Ramos (cell line): Measurements from ENCODE around the gene AMHR2.
"Not testable (repeated sequence)": the region's sequence is repeated elsewhere in the genome, so short reads cannot be mapped to it uniquely, and the experiment has no call there.

Experiments used
- in situ Hi-C: fragments of 300-500 bp; cut with MboI; formaldehyde crosslinking; loops from one replicate; pipeline ENCODE4 v1.14.3; 2022; ENCODE audit warnings: low sequenced_read_pairs; ENCODE audit not compliant: unreplicated experiment

AMHR2 gene

DNA sequence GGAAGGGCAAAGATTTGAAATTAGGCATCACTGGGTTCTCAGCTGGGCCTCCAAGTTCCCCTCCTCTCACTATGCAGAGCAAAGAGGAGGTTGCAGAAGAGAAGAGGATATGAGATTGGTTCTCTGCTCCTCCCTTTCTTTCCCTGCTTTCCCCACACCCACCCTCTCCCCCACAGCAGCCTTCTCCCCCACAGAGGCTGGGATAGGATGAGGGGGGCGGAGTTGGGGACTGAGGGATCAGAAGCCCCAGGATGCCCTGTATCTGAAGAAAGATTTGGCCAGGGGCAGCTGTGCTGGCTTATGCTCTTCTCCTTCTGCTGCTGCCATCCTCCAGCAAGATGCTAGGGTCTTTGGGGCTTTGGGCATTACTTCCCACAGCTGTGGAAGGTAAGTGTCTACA is at the start of gene AMHR2:
Gene AMHR2, plus strand, starts transcription at position 259 of the 400 bp plus-strand sequence. Its CDS starts 80 bp downstream, at position 339.
- in situ Hi-C loops: no loop called here

DNA sequence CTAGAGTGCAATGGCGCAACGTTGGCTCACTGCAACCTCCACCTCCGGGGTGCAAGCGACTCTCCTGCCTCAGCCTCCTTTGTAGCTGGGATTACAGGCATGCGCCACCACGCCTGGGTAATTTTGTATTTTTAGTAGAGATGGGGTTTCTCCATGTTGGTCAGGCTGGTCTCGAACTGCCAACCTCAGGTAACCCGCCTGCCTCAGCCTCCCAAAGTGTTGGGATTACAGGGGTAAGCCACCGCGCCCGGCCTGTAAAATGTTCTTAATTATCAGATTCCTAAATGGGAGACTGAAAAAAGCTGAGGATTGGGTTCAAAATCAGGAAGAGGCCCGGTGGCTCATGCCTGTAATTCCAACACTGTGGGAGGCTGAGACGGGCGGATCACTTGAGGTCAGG is 49.4 kb upstream of the AMHR2 start:
- in situ Hi-C loops: not testable (repeated sequence)

DNA sequence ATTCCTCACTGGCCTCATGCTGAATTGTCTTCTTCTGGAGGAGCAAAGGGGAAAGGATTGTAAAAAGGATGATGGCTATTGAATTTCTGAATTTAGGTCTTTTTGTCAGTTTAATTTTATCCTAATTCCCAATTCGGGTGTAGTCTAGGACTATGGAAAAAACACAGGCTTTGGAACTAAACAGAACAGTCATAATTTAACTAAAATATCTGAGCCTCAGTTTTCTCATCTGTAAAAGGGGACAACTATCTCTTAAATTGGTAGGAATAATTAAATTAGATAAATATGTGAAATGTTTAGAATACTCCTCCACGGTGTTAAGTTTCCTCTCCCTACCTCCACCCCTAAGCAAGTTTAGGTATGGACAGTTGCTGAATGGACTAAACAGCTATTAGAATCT is 46.9 kb upstream of the AMHR2 start:
- in situ Hi-C loops: no loop called here

DNA sequence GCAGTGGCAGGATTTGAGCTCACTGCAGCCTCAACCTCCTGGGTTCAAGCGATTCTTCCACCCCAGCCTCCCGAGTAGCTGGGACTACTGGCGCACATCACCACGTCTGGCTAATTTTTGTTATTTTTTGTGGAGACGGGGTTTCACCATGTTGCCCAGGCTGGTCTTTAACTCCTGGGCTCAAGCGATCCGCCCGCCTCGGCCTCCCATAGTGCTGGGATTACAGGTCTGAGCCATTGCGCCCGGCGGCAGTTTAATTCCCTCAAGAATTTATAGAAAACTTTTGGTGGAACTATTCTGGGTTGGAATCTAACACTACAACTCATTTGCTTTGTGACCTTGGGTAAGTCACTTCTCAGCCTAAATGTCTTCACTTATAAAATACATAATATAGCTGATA is 45.4 kb upstream of the AMHR2 start:
- in situ Hi-C loops: no loop called here

DNA sequence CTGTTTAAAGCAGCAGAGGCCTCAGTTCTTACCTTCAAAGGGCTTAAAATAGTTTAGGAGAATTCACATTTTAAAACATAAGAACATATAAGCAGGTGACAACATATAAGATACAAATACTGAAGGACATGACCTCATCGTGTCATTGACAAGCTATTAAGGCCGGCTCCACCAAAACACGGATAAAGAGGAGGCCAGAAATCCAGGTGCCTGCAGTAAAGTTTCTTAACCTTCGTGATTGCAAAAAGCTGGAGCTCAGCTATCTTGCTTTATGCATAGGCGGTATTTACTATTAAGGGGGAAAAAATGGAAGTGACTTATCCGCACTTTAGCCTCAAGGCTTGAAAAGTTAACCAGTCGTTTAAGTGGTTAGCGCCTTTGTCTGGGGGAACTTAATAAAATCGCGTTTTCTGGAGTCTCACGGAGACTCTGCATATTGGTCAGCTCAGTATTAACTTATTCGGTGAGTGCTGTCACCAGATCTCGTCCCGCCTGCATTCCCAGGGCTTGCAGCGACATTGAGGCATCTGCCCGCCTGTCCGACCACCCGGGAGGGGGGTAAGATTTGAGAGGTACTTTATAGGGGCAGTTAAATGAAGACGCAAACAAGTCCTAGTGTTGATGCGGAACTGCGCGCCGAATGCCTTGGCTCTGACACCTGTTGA is 44.8 kb upstream of the AMHR2 start:
- in situ Hi-C loops: no loop called here

DNA sequence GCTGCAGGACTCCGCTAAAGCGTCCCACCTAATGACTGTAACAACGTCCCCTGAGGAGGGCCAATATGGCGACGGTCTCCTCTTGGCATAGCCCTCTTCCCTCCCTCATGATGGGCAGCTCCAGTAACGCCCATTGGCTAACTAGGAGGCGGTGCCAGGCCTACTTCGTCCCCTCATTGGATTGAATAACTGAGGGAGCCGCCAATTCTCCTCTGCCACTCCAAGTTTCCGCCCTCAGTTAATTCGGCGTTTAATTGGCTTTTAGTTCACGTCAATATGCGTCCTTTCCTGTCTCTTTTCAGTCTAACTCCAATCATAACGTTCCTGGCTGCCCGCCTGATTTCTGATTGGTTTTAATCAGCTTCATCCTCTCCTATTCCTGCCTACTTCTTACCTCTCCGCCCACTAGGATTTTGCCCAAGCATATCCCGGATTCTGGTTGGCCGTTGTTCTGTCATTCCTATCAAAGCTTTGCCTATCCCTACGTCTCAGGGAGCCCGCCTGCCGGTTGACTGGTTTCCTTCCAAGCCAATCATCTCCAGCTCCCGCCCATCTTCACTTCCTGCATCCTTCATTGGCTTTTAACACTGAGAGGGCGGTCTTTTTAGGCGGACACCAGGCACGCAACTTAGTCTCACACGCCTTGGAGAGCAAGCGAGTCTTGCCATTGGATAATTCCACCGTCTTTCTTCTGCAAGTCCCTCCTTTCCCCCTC is 44.1 kb upstream of the AMHR2 start:
- in situ Hi-C loops: no loop called here

DNA sequence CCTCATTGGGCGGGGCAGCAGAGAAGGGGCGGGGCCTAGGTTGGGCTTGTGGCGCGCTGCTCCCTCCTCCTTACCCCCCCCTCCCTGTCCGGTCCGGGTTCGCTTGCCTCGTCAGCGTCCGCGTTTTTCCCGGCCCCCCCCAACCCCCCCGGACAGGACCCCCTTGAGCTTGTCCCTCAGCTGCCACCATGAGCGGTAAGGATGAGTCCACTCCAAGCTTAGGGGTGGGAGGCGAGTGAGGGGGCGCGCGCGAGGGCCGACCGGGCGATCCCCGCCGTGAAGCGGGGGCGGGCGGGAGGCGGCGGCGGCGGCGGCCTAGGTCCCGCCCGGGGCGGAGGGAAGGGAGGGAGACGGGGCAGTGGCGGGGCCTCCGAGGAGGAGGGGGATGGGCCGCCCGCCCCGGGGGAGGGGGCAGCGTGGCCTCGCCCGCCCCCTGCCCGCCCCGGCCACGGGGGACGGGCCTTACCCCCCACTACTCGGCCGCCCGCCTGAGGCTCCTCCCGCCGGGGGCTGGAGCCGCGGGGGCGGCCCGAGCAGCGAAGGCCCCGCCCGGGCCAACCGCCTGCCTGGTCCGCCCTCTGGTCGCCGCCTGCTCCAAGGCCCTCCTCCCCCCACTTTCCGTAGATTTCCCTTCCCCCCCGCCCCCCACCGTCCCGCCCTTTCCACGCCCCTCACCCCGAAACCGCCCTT is 43.4 kb upstream of the AMHR2 start, which contains the start of gene SP1:
Gene SP1, plus strand, starts transcription at position 73 of the 690 bp plus-strand sequence. Its CDS starts 116 bp downstream, at position 189.
- in situ Hi-C loops: no loop called here

DNA sequence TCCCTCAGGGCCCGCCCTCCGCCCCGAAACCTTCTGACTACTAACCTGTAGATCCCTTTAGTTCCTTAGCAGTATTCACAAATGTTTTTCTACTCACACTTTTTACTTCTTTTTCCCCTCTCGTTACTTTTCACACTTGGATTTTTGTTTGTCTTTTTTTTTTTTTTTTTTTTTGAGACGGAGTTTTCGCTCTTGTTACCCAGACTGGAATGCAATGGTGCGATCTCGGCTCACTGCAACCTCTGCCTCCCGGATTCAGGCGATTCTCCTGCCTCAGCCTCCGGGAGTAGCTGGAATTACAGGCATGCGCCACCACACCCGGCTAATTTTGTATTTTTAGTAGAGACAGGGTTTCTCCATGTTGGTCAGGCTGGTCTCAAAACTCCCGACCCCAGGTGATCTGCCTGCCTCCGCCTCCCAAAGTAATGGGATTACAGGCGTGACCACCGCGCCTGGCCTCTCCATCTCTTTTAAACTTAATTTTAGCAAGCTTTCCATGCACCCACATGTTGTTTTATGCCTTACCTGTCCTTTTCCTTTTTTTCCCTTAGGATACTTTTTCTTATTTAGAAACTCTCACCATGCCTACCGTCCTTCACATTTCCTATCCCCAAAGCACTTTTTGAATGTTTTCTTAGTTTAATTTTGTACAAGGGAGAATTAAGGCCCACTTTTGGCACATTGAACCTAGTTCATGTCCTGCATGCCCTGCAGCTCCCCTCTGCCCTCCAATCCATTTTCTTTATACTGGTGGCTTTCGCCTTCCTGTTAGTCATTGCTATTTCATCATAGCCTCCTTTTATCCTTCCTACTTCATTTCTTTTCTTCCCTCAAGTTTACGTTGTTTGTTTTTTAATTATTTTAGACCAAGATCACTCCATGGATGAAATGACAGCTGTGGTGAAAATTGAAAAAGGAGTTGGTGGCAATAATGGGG is 42.6 kb upstream of the AMHR2 start:
- in situ Hi-C loops: no loop called here

DNA sequence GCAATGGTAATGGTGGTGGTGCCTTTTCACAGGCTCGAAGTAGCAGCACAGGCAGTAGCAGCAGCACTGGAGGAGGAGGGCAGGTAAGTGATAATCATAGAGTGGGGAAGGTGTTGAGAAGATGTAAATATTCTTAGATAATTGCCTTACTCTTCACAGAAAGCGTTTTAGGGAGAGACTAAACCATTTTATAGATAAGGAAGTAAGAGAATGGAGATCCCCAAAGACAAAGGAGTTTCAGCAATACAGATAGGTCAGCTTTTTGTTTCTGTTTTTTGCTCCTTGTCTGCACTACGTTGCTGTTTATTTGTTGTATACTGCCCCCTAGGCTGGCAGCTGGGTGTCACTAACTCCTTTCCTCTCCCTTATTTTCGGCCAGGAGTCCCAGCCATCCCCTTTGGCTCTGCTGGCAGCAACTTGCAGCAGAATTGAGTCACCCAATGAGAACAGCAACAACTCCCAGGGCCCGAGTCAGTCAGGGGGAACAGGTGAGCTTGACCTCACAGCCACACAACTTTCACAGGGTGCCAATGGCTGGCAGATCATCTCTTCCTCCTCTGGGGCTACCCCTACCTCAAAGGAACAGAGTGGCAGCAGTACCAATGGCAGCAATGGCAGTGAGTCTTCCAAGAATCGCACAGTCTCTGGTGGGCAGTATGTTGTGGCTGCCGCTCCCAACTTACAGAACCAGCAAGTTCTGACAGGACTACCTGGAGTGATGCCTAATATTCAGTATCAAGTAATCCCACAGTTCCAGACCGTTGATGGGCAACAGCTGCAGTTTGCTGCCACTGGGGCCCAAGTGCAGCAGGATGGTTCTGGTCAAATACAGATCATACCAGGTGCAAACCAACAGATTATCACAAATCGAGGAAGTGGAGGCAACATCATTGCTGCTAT is 41.7 kb upstream of the AMHR2 start:
- in situ Hi-C loops: no loop called here

DNA sequence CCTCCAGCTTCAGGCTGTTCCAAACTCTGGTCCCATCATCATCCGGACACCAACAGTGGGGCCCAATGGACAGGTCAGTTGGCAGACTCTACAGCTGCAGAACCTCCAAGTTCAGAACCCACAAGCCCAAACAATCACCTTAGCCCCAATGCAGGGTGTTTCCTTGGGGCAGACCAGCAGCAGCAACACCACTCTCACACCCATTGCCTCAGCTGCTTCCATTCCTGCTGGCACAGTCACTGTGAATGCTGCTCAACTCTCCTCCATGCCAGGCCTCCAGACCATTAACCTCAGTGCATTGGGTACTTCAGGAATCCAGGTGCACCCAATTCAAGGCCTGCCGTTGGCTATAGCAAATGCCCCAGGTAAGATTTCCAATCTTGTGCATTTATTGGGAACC is 40.4 kb upstream of the AMHR2 start:
- in situ Hi-C loops: no loop called here

DNA sequence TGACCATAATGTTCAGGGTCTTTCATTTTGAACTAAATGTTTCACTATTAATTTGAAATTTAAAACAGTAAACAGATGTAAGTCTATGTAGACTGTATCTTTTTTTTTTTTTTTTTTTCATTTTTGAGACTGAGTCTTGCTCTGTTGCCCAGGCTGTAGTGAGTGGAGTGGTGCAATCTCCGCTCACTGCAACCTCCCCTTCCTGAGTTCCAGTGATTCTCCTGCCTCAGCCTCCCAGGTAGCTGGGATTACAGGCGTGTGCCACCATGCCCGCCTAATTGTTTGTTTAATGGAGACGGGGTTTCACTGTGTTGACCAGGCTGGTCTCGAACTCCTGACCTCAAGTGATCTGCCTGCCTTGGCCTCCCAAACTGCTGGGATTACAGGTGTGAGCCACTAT is 37.3 kb upstream of the AMHR2 start:
- in situ Hi-C loops: not testable (repeated sequence)

DNA sequence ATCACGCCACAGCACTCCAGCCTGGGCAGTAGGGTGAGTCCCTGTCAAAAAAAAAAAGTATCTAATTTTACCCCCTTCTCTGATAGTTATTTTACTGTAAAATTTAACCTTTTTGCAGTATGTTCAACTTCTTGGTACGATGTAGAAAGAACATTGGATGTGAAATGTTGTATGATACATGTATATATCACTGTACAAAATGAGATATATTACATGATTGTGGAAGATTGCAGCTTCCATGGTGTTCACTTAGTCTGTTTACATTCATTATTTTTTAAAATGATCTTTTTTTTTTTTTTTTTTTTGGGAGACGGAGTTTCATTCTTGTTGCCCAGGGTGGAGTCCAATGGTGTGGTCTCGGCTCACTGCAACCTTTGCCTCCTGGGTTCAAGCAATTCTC is 34.7 kb upstream of the AMHR2 start:
- in situ Hi-C loops: no loop called here

DNA sequence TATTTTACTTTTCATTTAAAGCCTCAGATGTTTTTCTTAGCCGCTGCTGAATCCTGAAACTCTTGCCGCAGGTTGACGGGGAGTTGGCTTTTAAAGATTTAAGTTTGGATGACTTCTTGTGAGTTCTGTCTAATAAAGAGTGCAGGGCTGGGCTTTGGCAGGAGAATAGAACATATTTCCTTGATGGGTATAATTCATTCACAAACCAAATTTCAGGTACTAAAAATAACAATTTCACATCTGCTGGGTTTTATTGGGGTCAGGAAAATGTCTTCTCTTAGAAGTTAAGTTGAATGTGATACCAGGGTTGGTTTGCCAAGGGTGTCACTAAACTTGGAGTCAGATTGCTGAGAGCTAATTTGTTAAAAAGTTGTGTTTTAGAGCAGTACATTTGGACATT is 34.0 kb upstream of the AMHR2 start:
- in situ Hi-C loops: no loop called here

DNA sequence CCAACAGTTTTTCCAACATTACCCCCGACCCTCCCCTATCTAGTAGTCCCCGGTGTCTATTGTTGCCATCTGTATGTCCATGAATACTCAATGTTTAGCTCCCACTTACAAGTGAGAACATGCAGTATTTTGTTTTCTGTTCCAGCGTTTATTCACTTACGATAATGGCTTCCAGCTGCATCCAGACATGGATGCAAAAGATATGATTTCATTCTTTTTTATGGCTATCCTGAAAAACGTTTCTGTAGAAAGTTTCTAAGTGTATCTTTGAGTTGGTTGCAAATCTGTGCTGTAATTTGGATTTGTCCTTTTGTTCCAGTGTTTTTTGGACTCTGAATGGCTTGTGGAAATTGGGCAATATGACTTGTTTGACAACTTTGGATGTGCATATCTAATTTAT is 31.9 kb upstream of the AMHR2 start:
- in situ Hi-C loops: no loop called here

DNA sequence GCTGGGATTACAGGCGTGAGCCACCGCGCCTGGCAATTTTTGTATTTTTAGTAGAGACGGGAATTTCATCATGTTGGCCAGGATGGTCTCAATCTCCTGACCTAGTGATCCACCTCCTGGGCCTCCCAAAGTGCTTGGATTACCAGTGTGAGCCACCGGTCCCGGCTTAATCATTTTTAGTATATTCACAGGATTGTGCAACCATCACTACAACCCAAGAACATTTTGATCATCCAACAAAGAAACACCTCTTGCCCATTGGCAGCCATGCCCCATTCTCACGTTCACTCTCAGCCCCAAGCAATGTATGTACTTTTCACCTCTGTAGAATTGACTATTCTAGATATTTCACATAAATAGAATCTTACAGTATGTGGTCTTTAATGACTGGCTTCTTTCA is 23.8 kb upstream of the AMHR2 start:
- in situ Hi-C loops: no loop called here

DNA sequence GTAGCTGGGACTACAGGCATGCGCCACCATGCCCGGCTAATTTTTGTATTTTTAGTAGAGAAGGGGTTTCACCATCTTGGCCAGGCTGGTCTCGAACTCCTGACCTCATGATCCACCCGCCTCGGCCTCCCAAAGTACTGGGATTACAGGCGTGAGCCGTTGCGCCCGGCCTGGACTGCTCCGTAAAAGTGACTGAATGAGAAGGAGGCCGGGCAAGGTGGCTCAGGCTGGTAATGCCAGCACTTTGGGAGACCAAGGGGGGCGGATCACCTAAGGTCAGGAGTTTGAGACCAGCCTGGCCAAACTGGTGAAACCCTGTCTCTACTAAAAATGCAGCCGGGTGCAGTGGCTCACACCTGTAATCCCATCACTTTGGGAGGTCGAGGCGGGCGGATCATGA is 21.3 kb upstream of the AMHR2 start:
- in situ Hi-C loops: not testable (repeated sequence)

DNA sequence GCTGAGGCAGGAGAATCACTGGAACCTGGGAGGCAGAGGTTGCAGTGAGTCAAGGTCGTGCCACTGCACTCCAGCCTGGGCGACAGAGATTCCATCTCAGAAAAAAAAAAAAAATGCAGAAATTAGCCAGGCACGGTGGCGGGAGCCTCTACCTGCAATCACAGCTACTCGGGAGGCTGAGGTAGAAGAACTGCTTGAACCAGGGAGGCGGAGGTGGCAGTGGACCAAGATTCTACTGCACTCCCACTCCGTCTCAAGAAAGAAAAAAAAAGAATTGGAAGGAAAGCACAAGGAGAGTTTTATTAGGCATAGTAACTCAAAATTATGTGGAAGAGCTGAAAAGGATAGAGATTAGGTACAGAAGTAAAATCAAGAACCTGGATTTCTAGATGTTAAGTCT is 20.8 kb upstream of the AMHR2 start:
- in situ Hi-C loops: no loop called here

DNA sequence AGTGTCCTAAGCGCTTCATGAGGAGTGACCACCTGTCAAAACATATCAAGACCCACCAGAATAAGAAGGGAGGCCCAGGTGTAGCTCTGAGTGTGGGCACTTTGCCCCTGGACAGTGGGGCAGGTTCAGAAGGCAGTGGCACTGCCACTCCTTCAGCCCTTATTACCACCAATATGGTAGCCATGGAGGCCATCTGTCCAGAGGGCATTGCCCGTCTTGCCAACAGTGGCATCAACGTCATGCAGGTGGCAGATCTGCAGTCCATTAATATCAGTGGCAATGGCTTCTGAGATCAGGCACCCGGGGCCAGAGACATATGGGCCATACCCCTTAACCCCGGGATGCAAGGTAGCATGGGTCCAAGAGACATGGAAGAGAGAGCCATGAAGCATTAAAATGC is 12.7 kb upstream of the AMHR2 start:
- in situ Hi-C loops: no loop called here

DNA sequence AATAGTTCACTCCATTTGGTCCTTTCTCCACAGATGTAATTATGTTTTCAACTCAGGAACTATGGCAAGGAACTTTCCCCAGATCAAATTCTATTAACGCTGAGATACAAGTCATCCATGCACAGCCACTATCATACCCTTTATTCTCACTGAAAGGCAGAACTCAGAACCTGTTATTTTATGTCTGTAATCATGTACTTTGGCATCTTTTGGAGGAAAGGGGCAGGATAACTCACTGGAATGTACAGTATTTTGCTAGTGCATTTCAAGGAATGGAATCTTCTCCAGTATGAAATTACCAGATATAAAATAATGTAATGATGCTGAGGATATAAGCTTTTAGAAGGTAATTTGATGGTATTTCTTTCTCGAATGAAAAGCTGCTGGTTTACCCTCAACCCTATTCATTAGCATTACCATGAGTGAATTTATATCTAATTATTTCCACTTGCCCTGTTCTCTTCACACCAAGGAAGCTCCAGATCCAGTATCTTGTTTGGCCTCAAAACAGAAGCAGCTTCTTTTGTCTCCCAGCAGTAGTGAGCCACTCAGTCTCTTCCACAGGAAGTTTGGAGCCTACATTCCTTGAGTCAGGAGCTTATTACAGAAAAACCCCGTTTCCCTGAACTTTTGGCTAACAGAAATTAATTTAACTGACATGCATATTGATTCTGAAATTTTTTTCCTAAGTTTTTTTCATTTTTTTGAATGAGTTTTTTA is 10.0 kb upstream of the AMHR2 start:
- in situ Hi-C loops: no loop called here
